GM23338 (cell line): ENCODE data around the gene DEXI. TPM values are rescaled to one million over a fixed set of nuclear protein-coding genes. Genes with fewer than 3 reads are reported as not detected.
A peak's percentile ranks its signal among the peaks of the same experiment; 100 is the strongest.

Experiments used
- ATAC-seq: fragments of 200-7000 bp; cut with Tn5 transposase; 3 replicates; pipeline ENCODE4 v1.9.1; 2020
- DNase-seq: peaks from one replicate; pipeline ENCODE4 v3.0.0-alpha.2; 2015; ENCODE audit warnings: low spot score
- H2AFZ ChIP-seq: fragments of 200-600 bp; sonication (generic); 2 replicates; pipeline ENCODE4 v1.8.0; 2016; ENCODE audit warnings: antibody characterized with exemption, mild to moderate bottlenecking, moderate library complexity
- H3F3A ChIP-seq: fragments of 200-600 bp; sonication (generic); replicated peaks from 2 replicates; pipeline ENCODE4 v1.8.0; 2017; ENCODE audit warnings: antibody characterized with exemption, mixed run types, low read depth
- H3K27ac ChIP-seq: fragments of 200-600 bp; sonication (generic); 2 replicates; pipeline ENCODE4 v1.6.1; 2016; ENCODE audit warnings: low read depth
- H3K27me3 ChIP-seq: fragments of 200-600 bp; sonication (generic); 2 replicates; pipeline ENCODE4 v1.8.0; 2016; ENCODE audit warnings: mild to moderate bottlenecking, mixed run types, moderate library complexity; ENCODE audit not compliant: insufficient read depth
- H3K36me3 ChIP-seq: fragments of 200-600 bp; sonication (generic); 2 replicates; pipeline ENCODE4 v1.8.0; 2016; ENCODE audit warnings: mild to moderate bottlenecking; ENCODE audit not compliant: insufficient read depth
- H3K4me1 ChIP-seq: fragments of 200-600 bp; sonication (generic); 2 replicates; pipeline ENCODE4 v1.8.0; 2016; ENCODE audit warnings: mild to moderate bottlenecking, moderate library complexity; ENCODE audit not compliant: insufficient read depth
- H3K4me2 ChIP-seq: fragments of 200-600 bp; sonication (generic); 2 replicates; pipeline ENCODE4 v1.7.1; 2017; ENCODE audit warnings: mixed run types
- H3K4me3 ChIP-seq: fragments of 200-600 bp; sonication (generic); 2 replicates; pipeline ENCODE4 v1.6.1; 2016; ENCODE audit warnings: mixed run types
- H3K79me2 ChIP-seq: fragments of 200-600 bp; sonication (generic); replicated peaks from 2 replicates; pipeline ENCODE4 v1.8.0; 2017; ENCODE audit warnings: mild to moderate bottlenecking; ENCODE audit not compliant: insufficient read depth
- H3K9me2 ChIP-seq: fragments of 200-600 bp; sonication (generic); 2 replicates; pipeline ENCODE4 v1.8.0; 2017; ENCODE audit not compliant: insufficient read depth
- H4K20me1 ChIP-seq: fragments of 200-600 bp; sonication (generic); replicated peaks from 2 replicates; pipeline ENCODE4 v1.8.0; 2017; ENCODE audit warnings: mild to moderate bottlenecking; ENCODE audit not compliant: insufficient read depth
- H3K27ac Mint-ChIP-seq: 2 replicates; pipeline ENCODE4 v1.8.0; 2020; ENCODE audit warnings: inconsistent platforms, mild to moderate bottlenecking, moderate library complexity, mixed read lengths
- H3K27me3 Mint-ChIP-seq: 3 replicates; pipeline ENCODE4 v1.8.0; 2022; ENCODE audit warnings: low read depth, mild to moderate bottlenecking, moderate library complexity, mixed read lengths, inconsistent platforms; ENCODE audit not compliant: insufficient read depth, poor library complexity
- H3K36me3 Mint-ChIP-seq: 3 replicates; pipeline ENCODE4 v1.8.0; 2021; ENCODE audit warnings: low read depth, mild to moderate bottlenecking, inconsistent platforms, moderate library complexity, mixed read lengths
- H3K4me1 Mint-ChIP-seq: 3 replicates; pipeline ENCODE4 v1.8.0; 2020; ENCODE audit warnings: mild to moderate bottlenecking, inconsistent platforms, mixed read lengths
- H3K4me3 Mint-ChIP-seq: 3 replicates; pipeline ENCODE4 v1.8.0; 2021; ENCODE audit warnings: moderate library complexity, mild to moderate bottlenecking, inconsistent platforms, mixed read lengths
- H3K9me3 Mint-ChIP-seq: 3 replicates; pipeline ENCODE4 v1.8.0; 2020; ENCODE audit warnings: moderate library complexity, mild to moderate bottlenecking, inconsistent platforms, mixed read lengths
- CREB1 ChIP-seq: fragments of 250-450 bp; sonication (Bioruptor Pico); IDR thresholded peaks from 2 replicates; pipeline ENCODE4 v1.5.0; 2020; ENCODE audit warnings: low read depth, mild to moderate bottlenecking, moderate library complexity
- CTCF ChIP-seq, 2 experiments: fragments of 200-600 bp in 1 of 2; sonication (generic) in 1 of 2; conservative IDR thresholded peaks; 2 replicates each; pipeline versions ENCODE4 v1.5.1 to v1.6.1; 2016 to 2017; ENCODE audit warnings: antibody characterized with exemption in 2 of 2, low read depth in 2 of 2, mild to moderate bottlenecking in 2 of 2, moderate library complexity in 1 of 2
- ETS1 ChIP-seq: IDR thresholded peaks from 2 replicates; pipeline ENCODE4 v1.6.1; 2016; ENCODE audit warnings: antibody characterized with exemption
- EZH2 ChIP-seq: fragments of 200-600 bp; sonication (generic); IDR thresholded peaks from one replicate; pipeline ENCODE4 v1.8.0; 2017; ENCODE audit warnings: antibody characterized with exemption, mild to moderate bottlenecking, low read depth; ENCODE audit not compliant: unreplicated experiment
- EZH2phosphoT487 ChIP-seq: fragments of 200-600 bp; sonication (generic); IDR thresholded peaks from one replicate; pipeline ENCODE4 v1.8.1; 2018; ENCODE audit warnings: antibody characterized with exemption; ENCODE audit not compliant: unreplicated experiment
- JUNB ChIP-seq: IDR thresholded peaks from one replicate; pipeline ENCODE4 v1.6.1; 2016; ENCODE audit warnings: antibody characterized with exemption; ENCODE audit not compliant: unreplicated experiment
- NANOG ChIP-seq: IDR thresholded peaks from 2 replicates; pipeline ENCODE4 v1.6.1; 2016; ENCODE audit warnings: antibody characterized with exemption, borderline replicate concordance
- POLR2AphosphoS5 ChIP-seq: IDR thresholded peaks from 2 replicates; pipeline ENCODE4 v1.6.1; 2016; ENCODE audit warnings: antibody characterized with exemption, low read depth
- STAT1 ChIP-seq: IDR thresholded peaks from one replicate; pipeline ENCODE4 v1.6.1; 2016; ENCODE audit warnings: antibody characterized with exemption; ENCODE audit not compliant: unreplicated experiment
- ZNF114 ChIP-seq: fragments of 250-450 bp; sonication (Bioruptor Pico); IDR thresholded peaks from 2 replicates; pipeline ENCODE4 v1.5.0; 2020; ENCODE audit warnings: mild to moderate bottlenecking, moderate library complexity
- ZNF331 ChIP-seq: fragments of 250-450 bp; sonication (Bioruptor Pico); IDR thresholded peaks from 2 replicates; pipeline ENCODE4 v1.5.0; 2020; ENCODE audit warnings: low read depth, mild to moderate bottlenecking, moderate library complexity
- polyA plus RNA-seq: library from polyadenylated mRNA; unstranded; fragments of >200 nt; fragmentation: Nextera tagmentation; extraction: Ambion mirVana; gene quantifications from 2 replicates; pipeline ENCODE4 v1.2.1, GENCODE V29; 2016
- total RNA-seq: library from RNA; depleted of rRNA; stranded (reverse); fragments of >200 nt; shearing (Covaris generic); gene quantifications from 2 replicates; pipeline ENCODE4 v1.2.3, GENCODE V29; 2014
- TF ChIP-seq, protein P1 (sequence below): IDR thresholded peaks from one replicate; pipeline ENCODE4 v1.6.1; 2018; ENCODE audit warnings: antibody characterized with exemption; ENCODE audit not compliant: unreplicated experiment
- TF ChIP-seq, protein P2 (sequence below): fragments of 250-450 bp; sonication (Bioruptor Pico); IDR thresholded peaks from 2 replicates; pipeline ENCODE4 v1.5.0; 2020; ENCODE audit warnings: mild to moderate bottlenecking, moderate library complexity

The DEXI gene
- total and polyA plus RNA-seq, 2 experiments from 2014 or later: 26.5 to 58.2 TPM

GRCh38 chr16:10940501-10941079 lies 1.7 kb downstream of the DEXI start:
- Histone ChIP-seq H3F3A (0 out of 2 replicates have a peak, but pooled peaks cover 4% of the 10 kb centered on the region), H3K9me2 (no peaks in the 10 kb centered on the region), H2AFZ (no peak overlapping the region), H3K27me3 (0 out of 2 replicates have a peak, but pooled peaks cover 5% of the 10 kb centered on the region), H4K20me1 (peaks cover 45% of the 10 kb centered on the region), H3K4me1 (peaks cover 23% of the 10 kb centered on the region), H3K4me3 (peak overlapping the region; percentile 65), H3K4me2 (peak overlapping the region; percentile 96), H3K36me3 (no peaks in the 10 kb centered on the region; the same call in 1 of the 2 replicates), H3K27ac (no peak overlapping the region), H3K79me2 (peaks cover 45% of the 10 kb centered on the region)
- Mint-ChIP-seq H3K27ac (no peak overlapping the region), H3K4me1 (peaks cover 35% of the 10 kb centered on the region), H3K27me3 (peaks cover 6% of the 10 kb centered on the region), H3K36me3 (no peaks in the 10 kb centered on the region; the same call in 2 of the 3 replicates), H3K9me3 (no peaks in the 10 kb centered on the region), H3K4me3 (peak overlapping the region; percentile 92)
- ATAC-seq: no peak
- no peak for DNase-seq
- TF ChIP-seq STAT1 (no peak), ZNF331 (CRISPR knock-in tag) (no peak), CTCF (conservative IDR thresholded peaks at IDR 0.05; ENCODE audit: low read depth in 2 of 2) (no peak), NANOG (no peak), POLR2AphosphoS5 (no peak), ETS1 (no peak), EZH2 (no peak), CREB1 (no peak), JUNB (no peak), EZH2phosphoT487 (no peak), ZNF114 (CRISPR knock-in tag) (no peak)
- TF ChIP-seq, protein P1, sequence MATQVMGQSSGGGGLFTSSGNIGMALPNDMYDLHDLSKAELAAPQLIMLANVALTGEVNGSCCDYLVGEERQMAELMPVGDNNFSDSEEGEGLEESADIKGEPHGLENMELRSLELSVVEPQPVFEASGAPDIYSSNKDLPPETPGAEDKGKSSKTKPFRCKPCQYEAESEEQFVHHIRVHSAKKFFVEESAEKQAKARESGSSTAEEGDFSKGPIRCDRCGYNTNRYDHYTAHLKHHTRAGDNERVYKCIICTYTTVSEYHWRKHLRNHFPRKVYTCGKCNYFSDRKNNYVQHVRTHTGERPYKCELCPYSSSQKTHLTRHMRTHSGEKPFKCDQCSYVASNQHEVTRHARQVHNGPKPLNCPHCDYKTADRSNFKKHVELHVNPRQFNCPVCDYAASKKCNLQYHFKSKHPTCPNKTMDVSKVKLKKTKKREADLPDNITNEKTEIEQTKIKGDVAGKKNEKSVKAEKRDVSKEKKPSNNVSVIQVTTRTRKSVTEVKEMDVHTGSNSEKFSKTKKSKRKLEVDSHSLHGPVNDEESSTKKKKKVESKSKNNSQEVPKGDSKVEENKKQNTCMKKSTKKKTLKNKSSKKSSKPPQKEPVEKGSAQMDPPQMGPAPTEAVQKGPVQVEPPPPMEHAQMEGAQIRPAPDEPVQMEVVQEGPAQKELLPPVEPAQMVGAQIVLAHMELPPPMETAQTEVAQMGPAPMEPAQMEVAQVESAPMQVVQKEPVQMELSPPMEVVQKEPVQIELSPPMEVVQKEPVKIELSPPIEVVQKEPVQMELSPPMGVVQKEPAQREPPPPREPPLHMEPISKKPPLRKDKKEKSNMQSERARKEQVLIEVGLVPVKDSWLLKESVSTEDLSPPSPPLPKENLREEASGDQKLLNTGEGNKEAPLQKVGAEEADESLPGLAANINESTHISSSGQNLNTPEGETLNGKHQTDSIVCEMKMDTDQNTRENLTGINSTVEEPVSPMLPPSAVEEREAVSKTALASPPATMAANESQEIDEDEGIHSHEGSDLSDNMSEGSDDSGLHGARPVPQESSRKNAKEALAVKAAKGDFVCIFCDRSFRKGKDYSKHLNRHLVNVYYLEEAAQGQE: no peak
- TF ChIP-seq, protein P2, sequence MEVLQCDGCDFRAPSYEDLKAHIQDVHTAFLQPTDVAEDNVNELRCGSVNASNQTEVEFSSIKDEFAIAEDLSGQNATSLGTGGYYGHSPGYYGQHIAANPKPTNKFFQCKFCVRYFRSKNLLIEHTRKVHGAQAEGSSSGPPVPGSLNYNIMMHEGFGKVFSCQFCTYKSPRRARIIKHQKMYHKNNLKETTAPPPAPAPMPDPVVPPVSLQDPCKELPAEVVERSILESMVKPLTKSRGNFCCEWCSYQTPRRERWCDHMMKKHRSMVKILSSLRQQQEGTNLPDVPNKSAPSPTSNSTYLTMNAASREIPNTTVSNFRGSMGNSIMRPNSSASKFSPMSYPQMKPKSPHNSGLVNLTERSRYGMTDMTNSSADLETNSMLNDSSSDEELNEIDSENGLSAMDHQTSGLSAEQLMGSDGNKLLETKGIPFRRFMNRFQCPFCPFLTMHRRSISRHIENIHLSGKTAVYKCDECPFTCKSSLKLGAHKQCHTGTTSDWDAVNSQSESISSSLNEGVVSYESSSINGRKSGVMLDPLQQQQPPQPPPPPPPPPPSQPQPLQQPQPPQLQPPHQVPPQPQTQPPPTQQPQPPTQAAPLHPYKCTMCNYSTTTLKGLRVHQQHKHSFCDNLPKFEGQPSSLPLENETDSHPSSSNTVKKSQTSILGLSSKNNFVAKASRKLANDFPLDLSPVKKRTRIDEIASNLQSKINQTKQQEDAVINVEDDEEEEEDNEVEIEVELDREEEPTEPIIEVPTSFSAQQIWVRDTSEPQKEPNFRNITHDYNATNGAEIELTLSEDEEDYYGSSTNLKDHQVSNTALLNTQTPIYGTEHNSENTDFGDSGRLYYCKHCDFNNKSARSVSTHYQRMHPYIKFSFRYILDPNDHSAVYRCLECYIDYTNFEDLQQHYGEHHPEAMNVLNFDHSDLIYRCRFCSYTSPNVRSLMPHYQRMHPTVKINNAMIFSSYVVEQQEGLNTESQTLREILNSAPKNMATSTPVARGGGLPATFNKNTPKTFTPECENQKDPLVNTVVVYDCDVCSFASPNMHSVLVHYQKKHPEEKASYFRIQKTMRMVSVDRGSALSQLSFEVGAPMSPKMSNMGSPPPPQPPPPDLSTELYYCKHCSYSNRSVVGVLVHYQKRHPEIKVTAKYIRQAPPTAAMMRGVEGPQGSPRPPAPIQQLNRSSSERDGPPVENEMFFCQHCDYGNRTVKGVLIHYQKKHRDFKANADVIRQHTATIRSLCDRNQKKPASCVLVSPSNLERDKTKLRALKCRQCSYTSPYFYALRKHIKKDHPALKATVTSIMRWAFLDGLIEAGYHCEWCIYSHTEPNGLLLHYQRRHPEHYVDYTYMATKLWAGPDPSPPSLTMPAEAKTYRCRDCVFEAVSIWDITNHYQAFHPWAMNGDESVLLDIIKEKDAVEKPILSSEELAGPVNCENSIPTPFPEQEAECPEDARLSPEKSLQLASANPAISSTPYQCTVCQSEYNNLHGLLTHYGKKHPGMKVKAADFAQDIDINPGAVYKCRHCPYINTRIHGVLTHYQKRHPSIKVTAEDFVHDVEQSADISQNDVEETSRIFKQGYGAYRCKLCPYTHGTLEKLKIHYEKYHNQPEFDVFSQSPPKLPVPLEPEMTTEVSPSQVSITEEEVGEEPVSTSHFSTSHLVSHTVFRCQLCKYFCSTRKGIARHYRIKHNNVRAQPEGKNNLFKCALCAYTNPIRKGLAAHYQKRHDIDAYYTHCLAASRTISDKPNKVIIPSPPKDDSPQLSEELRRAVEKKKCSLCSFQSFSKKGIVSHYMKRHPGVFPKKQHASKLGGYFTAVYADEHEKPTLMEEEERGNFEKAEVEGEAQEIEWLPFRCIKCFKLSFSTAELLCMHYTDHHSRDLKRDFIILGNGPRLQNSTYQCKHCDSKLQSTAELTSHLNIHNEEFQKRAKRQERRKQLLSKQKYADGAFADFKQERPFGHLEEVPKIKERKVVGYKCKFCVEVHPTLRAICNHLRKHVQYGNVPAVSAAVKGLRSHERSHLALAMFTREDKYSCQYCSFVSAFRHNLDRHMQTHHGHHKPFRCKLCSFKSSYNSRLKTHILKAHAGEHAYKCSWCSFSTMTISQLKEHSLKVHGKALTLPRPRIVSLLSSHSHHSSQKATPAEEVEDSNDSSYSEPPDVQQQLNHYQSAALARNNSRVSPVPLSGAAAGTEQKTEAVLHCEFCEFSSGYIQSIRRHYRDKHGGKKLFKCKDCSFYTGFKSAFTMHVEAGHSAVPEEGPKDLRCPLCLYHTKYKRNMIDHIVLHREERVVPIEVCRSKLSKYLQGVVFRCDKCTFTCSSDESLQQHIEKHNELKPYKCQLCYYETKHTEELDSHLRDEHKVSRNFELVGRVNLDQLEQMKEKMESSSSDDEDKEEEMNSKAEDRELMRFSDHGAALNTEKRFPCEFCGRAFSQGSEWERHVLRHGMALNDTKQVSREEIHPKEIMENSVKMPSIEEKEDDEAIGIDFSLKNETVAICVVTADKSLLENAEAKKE (CRISPR knock-in tag): no peak
